HepG2 (cell line): ENCODE results near the gene FSHR. TPM values are rescaled to one million over a fixed set of nuclear protein-coding genes. Genes with fewer than 3 reads are reported as not detected.

Source experiments
- ATAC-seq: fragments of 200-7000 bp; cut with Tn5 transposase; 3 replicates; pipeline ENCODE4 v1.9.1; 2020; ENCODE audit warnings: mild to moderate bottlenecking, moderate library complexity
- BruUV-seq: library from RNA; stranded (reverse); fragments of 400-500 nt; replicated peaks from 2 replicates; lab custom pipeline; 2021; lab: Mats Ljungman, UMichigan
- CTCF ChIA-PET: fragments of 300-600 bp; formaldehyde crosslinking; extraction: SDS; loops from one replicate; lab custom pipeline; 2021; ENCODE audit warnings: low total read pairs, inconsistent platforms, low intra/inter-chr PET ratio; lab: Yijun Ruan, JAX
- POLR2A ChIA-PET: fragments of 350-600 bp; sonication (Branson Sonifier 250); formaldehyde crosslinking; loops from one replicate; lab custom pipeline; 2020; ENCODE audit warnings: antibody characterized with exemption, inconsistent platforms; lab: Yijun Ruan, JAX
- DNase-seq: peaks from one replicate; pipeline ENCODE4 v3.0.0-alpha.2; 2015; ENCODE audit warnings: low spot score
- FAIRE-seq: peaks from 3 replicates; lab custom pipeline; 2011; peaks lifted over from hg19 to GRCh38; lab: Jason Lieb, UNC
- H2AFZ ChIP-seq: one replicate; pipeline ENCODE4 v1.6.1; 2011; ENCODE audit warnings: low read length, inconsistent platforms
- H3K27ac ChIP-seq: fragments of 300-600 bp; 3 replicates; pipeline ENCODE4 v1.8.0; 2011; ENCODE audit warnings: mixed run types, mild to moderate bottlenecking, mixed read lengths, low read length, inconsistent platforms; ENCODE audit not compliant: insufficient read depth; ENCODE audit errors: extremely low read length
- H3K27me3 ChIP-seq, 2 experiments: fragments of 200-600 bp in 1 of 2; 2 replicates in 1 of 2; 3 replicates in 1 of 2; pipeline versions ENCODE4 v1.6.0 to v1.8.0; 2011; ENCODE audit warnings: low read length in 2 of 2, mild to moderate bottlenecking in 2 of 2, moderate library complexity in 2 of 2, inconsistent platforms in 1 of 2; ENCODE audit not compliant: insufficient read depth in 2 of 2, control insufficient read depth in 1 of 2
- H3K36me3 ChIP-seq, 2 experiments: fragments of 200-600 bp in 1 of 2; replicated peaks in 1 of 2; 2 replicates in 1 of 2; 3 replicates in 1 of 2; pipeline versions ENCODE4 v1.5.1 to v1.8.0; 2011; ENCODE audit warnings: low read length in 2 of 2, inconsistent platforms in 1 of 2; ENCODE audit not compliant: insufficient read depth in 2 of 2, control insufficient read depth in 1 of 2
- H3K4me1 ChIP-seq: 2 replicates; pipeline ENCODE4 v1.5.1; 2012; ENCODE audit warnings: low read length, inconsistent platforms; ENCODE audit not compliant: insufficient read depth
- H3K4me2 ChIP-seq: 2 replicates; pipeline ENCODE4 v1.6.0; 2011; ENCODE audit warnings: low read depth, low read length, inconsistent platforms
- H3K4me3 ChIP-seq, 3 experiments: fragments of 200-600 bp in 1 of 3; sonication (generic), shearing (Covaris generic) in 1 of 3; replicated peaks in 1 of 3; 2 replicates each; pipeline ENCODE4 v1.5.1; 2011 to 2016; ENCODE audit warnings: low read length in 3 of 3, inconsistent platforms in 2 of 3, low read depth in 2 of 3, mild to moderate bottlenecking in 2 of 3, control low read depth in 1 of 3, mixed read lengths in 1 of 3; ENCODE audit not compliant: insufficient read depth in 1 of 3
- H3K79me2 ChIP-seq: one replicate; pipeline ENCODE4 v1.6.1; 2011; ENCODE audit warnings: low read length, inconsistent platforms; ENCODE audit not compliant: insufficient read depth
- H3K9ac ChIP-seq: 2 replicates; pipeline ENCODE4 v1.6.0; 2011; ENCODE audit warnings: mild to moderate bottlenecking, low read depth, low read length, inconsistent platforms; ENCODE audit not compliant: insufficient read depth
- H3K9me3 ChIP-seq: 2 replicates; pipeline ENCODE4 v1.5.1; 2012; ENCODE audit warnings: mild to moderate bottlenecking, low read length
- H4K20me1 ChIP-seq: 2 replicates; pipeline ENCODE4 v1.6.0; 2011; ENCODE audit warnings: inconsistent platforms, mild to moderate bottlenecking, low read length, moderate library complexity; ENCODE audit not compliant: insufficient read depth
- AHR ChIP-seq: IDR thresholded peaks from 2 replicates; pipeline ENCODE4 v1.6.1; 2018; ENCODE audit warnings: missing genetic modification reagents, missing compliant biosample characterization
- ATF7-NPFF ChIP-seq: sonication (generic); formaldehyde crosslinking; IDR thresholded peaks from 2 replicates; pipeline ENCODE4 v1.8.1; 2023; ENCODE audit warnings: mild to moderate bottlenecking, low read depth, missing genetic modification reagents, moderate library complexity
- IRF2 ChIP-seq: IDR thresholded peaks from 2 replicates; pipeline ENCODE4 v1.6.1; 2018; ENCODE audit warnings: missing genetic modification reagents, missing compliant biosample characterization
- NFE2L1 ChIP-seq: sonication (generic); formaldehyde crosslinking; IDR thresholded peaks from 2 replicates; pipeline ENCODE4 v1.4.0; 2020; ENCODE audit warnings: missing genetic modification reagents, mild to moderate bottlenecking, borderline replicate concordance
- ZBTB14 ChIP-seq: sonication (generic); formaldehyde crosslinking; IDR thresholded peaks from 2 replicates; pipeline ENCODE4 v1.4.0; 2020; ENCODE audit warnings: missing genetic modification reagents
- ZMYM3 ChIP-seq: sonication (generic); formaldehyde crosslinking; IDR thresholded peaks from 2 replicates; pipeline ENCODE4 v1.5.1; 2020; ENCODE audit warnings: mild to moderate bottlenecking, missing genetic modification reagents
- ZNF121 ChIP-seq: sonication (generic); formaldehyde crosslinking; IDR thresholded peaks from 2 replicates; pipeline ENCODE4 v1.5.0; 2020; ENCODE audit warnings: mild to moderate bottlenecking, missing genetic modification reagents
- ZNF160 ChIP-seq: sonication (generic); formaldehyde crosslinking; IDR thresholded peaks from 2 replicates; pipeline ENCODE4 v1.8.0; 2022; ENCODE audit warnings: mild to moderate bottlenecking, inconsistent platforms, missing genetic modification reagents
- ZNF558 ChIP-seq: sonication (generic); formaldehyde crosslinking; IDR thresholded peaks from 2 replicates; pipeline ENCODE4 v1.9.0; 2022; ENCODE audit warnings: mild to moderate bottlenecking, missing genetic modification reagents, borderline replicate concordance
- ZNF598 ChIP-seq: sonication (generic); formaldehyde crosslinking; IDR thresholded peaks from 2 replicates; pipeline ENCODE4 v1.5.1; 2020; ENCODE audit warnings: mild to moderate bottlenecking, missing genetic modification reagents, borderline replicate concordance
- WGBS: methylation state at CpG from one replicate; pipeline ENCODE4 v1.1.6; 2017; ENCODE audit warnings: low lambda C conversion rate; 5-methylcytosine and 5-hydroxymethylcytosine counted together
- in situ Hi-C: cut with HindIII; loops from 2 replicates; pipeline ENCODE4 v1.10.0; 2017; ENCODE audit warnings: low pct_unique_long_range_greater_than_20kb; ENCODE audit not compliant: extremely low pct_ligation_motif_present
- intact Hi-C: fragments of 100-400 bp; cut with micrococcal nuclease; formaldehyde crosslinking; loops from one replicate; pipeline ENCODE4 v1.10.0; 2022; ENCODE audit not compliant: unreplicated experiment
- polyA plus RNA-seq, 8 experiments: library from polyadenylated mRNA; depleted of rRNA in 3 of 8; stranded (reverse) in 7 of 8; unstranded in 1 of 8; fragments of >200 nt; fragmentation: Illumina TruSeq in 4 of 8; extraction: Trizol in 4 of 8; gene quantifications; 2 replicates each; pipeline versions ENCODE4 v1.2.1 to v1.2.3, GENCODE V29; 2011 to 2016; ENCODE audit warnings: low read depth in 4 of 8, missing spikeins in 1 of 8, mixed read lengths in 1 of 8; ENCODE audit not compliant: insufficient read depth in 1 of 8
- total RNA-seq, 5 experiments: library from RNA; depleted of rRNA; stranded (reverse); fragments of >200 nt; fragmentation: Illumina TruSeq; extraction: Trizol; gene quantifications; 2 replicates each; pipeline ENCODE4 v1.2.3, GENCODE V29; 2016; ENCODE audit warnings: low read depth in 1 of 5
- TF ChIP-seq, protein P1 (sequence below): sonication (generic); IDR thresholded peaks from 2 replicates; pipeline ENCODE4 v1.6.1; 2016; ENCODE audit warnings: low read depth, borderline replicate concordance
- TF ChIP-seq, protein P2 (sequence below): sonication (generic); formaldehyde crosslinking; IDR thresholded peaks from 2 replicates; pipeline ENCODE4 v1.8.1; 2023; ENCODE audit warnings: mild to moderate bottlenecking, moderate library complexity, missing genetic modification reagents

The FSHR gene
- total and polyA plus RNA-seq, 2 of the 13 experiments (the other 11 are each of a cell fraction or from before 2014, with no cell fraction given) = not detected

DNA sequence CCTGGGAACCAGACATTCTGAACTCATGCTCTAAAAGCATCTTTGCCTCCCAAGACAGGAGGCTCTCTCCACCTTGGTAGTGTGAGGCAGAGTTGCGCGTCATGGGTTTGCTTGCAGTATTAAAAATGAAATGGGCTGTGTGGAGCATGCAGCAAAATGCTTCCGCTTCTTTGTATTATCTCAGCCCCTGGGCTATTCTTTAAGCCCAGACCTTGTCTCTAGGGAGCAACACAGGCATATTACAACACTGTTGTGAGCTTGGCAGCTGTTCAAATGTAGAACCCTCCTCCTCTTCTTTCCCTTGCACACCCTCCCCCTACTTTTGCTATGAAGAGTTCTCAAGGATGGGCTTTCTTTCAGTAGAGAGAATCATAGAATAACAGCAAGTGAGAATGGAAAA is 213.7 kb downstream of the FSHR start (continued):
- no peak for TF ChIP-seq ZMYM3
- TF ChIP-seq, protein P1, sequence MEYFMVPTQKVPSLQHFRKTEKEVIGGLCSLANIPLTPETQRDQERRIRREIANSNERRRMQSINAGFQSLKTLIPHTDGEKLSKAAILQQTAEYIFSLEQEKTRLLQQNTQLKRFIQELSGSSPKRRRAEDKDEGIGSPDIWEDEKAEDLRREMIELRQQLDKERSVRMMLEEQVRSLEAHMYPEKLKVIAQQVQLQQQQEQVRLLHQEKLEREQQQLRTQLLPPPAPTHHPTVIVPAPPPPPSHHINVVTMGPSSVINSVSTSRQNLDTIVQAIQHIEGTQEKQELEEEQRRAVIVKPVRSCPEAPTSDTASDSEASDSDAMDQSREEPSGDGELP = no peak
- TF ChIP-seq, protein P2, sequence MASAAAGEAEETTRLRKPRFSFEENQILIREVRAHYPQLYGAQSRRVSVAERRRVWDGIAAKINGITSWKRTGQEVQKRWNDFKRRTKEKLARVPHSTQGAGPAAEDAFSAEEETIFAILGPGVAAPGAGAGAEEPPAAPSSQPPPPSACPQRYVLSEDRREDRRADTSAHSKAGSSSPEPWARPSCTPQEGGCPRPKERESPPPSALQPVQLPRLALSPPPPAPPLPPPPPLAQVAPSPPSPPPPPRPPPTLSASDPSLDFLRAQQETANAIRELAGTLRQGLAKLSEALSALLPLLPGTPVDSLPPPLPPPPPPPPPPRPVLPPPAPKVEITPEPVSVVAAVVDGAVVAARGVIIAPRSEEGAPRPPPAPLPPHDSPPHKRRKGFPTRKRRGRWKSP (CRISPR knock-in tag) = no peak
- TF ChIP-seq IRF2 (CRISPR knock-in tag) = no peak
- no peak for TF ChIP-seq ZNF558 (CRISPR knock-in tag)

DNA sequence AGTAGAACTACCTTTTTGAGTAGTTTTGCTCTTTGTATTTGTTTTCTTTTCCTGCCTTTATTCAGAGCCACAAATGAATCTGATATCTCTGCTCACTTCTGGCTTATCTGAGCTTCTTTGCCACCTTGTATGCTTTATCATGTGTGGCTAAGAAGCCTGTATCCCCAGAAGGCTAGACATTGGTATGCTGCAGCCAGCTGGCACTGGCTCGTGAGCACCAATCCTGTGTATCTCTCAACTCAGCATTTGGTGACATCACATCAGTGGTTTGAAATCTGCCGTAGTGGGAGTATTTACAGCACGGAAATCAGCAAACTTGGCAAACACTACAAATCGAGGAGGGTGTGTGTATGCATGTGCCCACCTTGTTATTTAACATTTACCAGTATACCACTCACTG is 215.1 kb downstream of the FSHR start:
- Histone ChIP-seq H3K9ac (no peak overlapping the region), H3K4me1 (no peaks in the 10 kb centered on the region), H3K9me3 (no peaks in the 10 kb centered on the region), H3K36me3 (no peaks in the 10 kb centered on the region), H4K20me1 (no peaks in the 10 kb centered on the region), H3K27ac (no peak overlapping the region), H2AFZ (no peak overlapping the region), H3K27me3 (0 out of 5 replicates have a peak, but pooled peaks cover 0 to 5% of the 10 kb centered on the region in 2 experiments), H3K79me2 (no peaks in the 10 kb centered on the region), H3K4me3 (no peak overlapping the region), H3K4me2 (no peak overlapping the region)
- intact Hi-C loops = no loop called here
- no peak for DNase-seq
- BruUV-seq = no TSS peak
- POLR2A ChIA-PET = no interaction called here
- TF ChIP-seq ATF7-NPFF (CRISPR knock-in tag) (no peak), NFE2L1 (CRISPR knock-in tag) (no peak), ZNF121 (CRISPR knock-in tag) (no peak), AHR (CRISPR knock-in tag) (no peak), ZBTB14 (CRISPR knock-in tag) (no peak), ZNF160 (no peak), ZNF598 (CRISPR knock-in tag) (no peak)
- in situ Hi-C loops = no loop called here
- ATAC-seq = no peak
- no peak for FAIRE-seq
- CTCF ChIA-PET = no interaction called here
- WGBS = 10% methylated on average over 4 of the region's 4 CpGs
